GM12878 (cell line): ENCODE results near the gene CRNKL1. TPM values are rescaled to one million over a fixed set of nuclear protein-coding genes. Genes with fewer than 3 reads are reported as not detected.
A peak's percentile ranks its signal among the peaks of the same experiment; 100 is the strongest.

Experiments
- ATAC-seq: fragments of 200-7000 bp; cut with Tn5 transposase; 3 replicates; pipeline ENCODE4 v1.9.1; 2020; ENCODE audit warnings: mild to moderate bottlenecking, moderate library complexity
- BruUV-seq: library from RNA; stranded (reverse); fragments of 400-500 nt; replicated peaks from 2 replicates; lab custom pipeline; 2021; lab: Mats Ljungman, UMichigan
- CTCF ChIA-PET: fragments of 300-600 bp; sonication (Branson Sonifier 250); formaldehyde crosslinking; extraction: SDS; loops from one replicate; lab custom pipeline; 2021; ENCODE audit warnings: inconsistent platforms; lab: Yijun Ruan, JAX
- POLR2A ChIA-PET: fragments of 350-600 bp; formaldehyde crosslinking; extraction: SDS; loops from one replicate; lab custom pipeline; 2021; ENCODE audit warnings: inconsistent platforms; lab: Charles Lee
- RAD21 ChIA-PET: fragments of 300-600 bp; sonication (Branson Sonifier 250); formaldehyde crosslinking; loops from one replicate; lab custom pipeline; 2023; ENCODE audit warnings: antibody characterized with exemption; ENCODE audit not compliant: unreplicated experiment; lab: Charles Lee
- SMC1A ChIA-PET: fragments of 300-600 bp; sonication (Branson Sonifier 250); formaldehyde crosslinking; loops from one replicate; lab custom pipeline; 2023; ENCODE audit not compliant: unreplicated experiment, uncharacterized antibody; lab: Charles Lee
- DNase-seq: peaks from one replicate; pipeline ENCODE4 v3.0.0-alpha.2; 2011; ENCODE audit warnings: low read depth, low spot score
- FAIRE-seq: peaks from 3 replicates; lab custom pipeline; 2011; peaks lifted over from hg19 to GRCh38; lab: Jason Lieb, UNC
- H2AFZ ChIP-seq: 2 replicates; pipeline ENCODE4 v1.6.0; 2011; ENCODE audit warnings: low read depth, low read length, control low read depth; ENCODE audit not compliant: control insufficient read depth
- H3K27ac ChIP-seq: 2 replicates; pipeline ENCODE4 v1.5.1; 2011; ENCODE audit warnings: control low read depth; ENCODE audit not compliant: control insufficient read depth, insufficient read depth
- H3K27me3 ChIP-seq, 2 experiments: replicated peaks in 1 of 2; 2 replicates each; pipeline versions ENCODE4 v1.6.0 to v1.6.1; 2011; ENCODE audit warnings: low read length in 1 of 2; ENCODE audit not compliant: control insufficient read depth in 2 of 2, insufficient read depth in 2 of 2
- H3K36me3 ChIP-seq, 2 experiments: 2 replicates each; pipeline ENCODE4 v1.5.1; 2011; ENCODE audit warnings: low read length in 1 of 2; ENCODE audit not compliant: control insufficient read depth in 2 of 2, insufficient read depth in 2 of 2
- H3K4me1 ChIP-seq: 2 replicates; pipeline ENCODE4 v1.6.1; 2011; ENCODE audit warnings: mild to moderate bottlenecking, low read length, moderate library complexity, mixed read lengths; ENCODE audit not compliant: control insufficient read depth, insufficient read depth
- H3K4me2 ChIP-seq: 2 replicates; pipeline ENCODE4 v1.6.0; 2011; ENCODE audit warnings: control low read depth; ENCODE audit not compliant: control insufficient read depth, insufficient read depth
- H3K4me3 ChIP-seq: fragments of 200-600 bp; sonication (generic); 2 replicates; pipeline ENCODE4 v1.5.1; 2016
- H3K79me2 ChIP-seq: 2 replicates; pipeline ENCODE4 v1.6.0; 2011; ENCODE audit warnings: low read length; ENCODE audit not compliant: control insufficient read depth, insufficient read depth
- H3K9ac ChIP-seq: 2 replicates; pipeline ENCODE4 v1.8.0; 2011; ENCODE audit warnings: low read length, control low read depth, mixed read lengths; ENCODE audit not compliant: control insufficient read depth, insufficient read depth
- H3K9me3 ChIP-seq: replicated peaks from 3 replicates; pipeline ENCODE4 v1.5.1; 2011; ENCODE audit warnings: mild to moderate bottlenecking, low read length; ENCODE audit not compliant: control insufficient read depth, insufficient read depth
- H4K20me1 ChIP-seq: 2 replicates; pipeline ENCODE4 v1.6.0; 2011; ENCODE audit not compliant: control insufficient read depth, insufficient read depth
- EGR1 ChIP-seq, 2 experiments: IDR thresholded peaks; 1 replicate in 1 of 2; 2 replicates in 1 of 2; pipeline ENCODE4 v1.6.1; 2011 to 2012; ENCODE audit warnings: low read depth in 2 of 2, low read length in 2 of 2, borderline replicate concordance in 1 of 2, mild to moderate bottlenecking in 1 of 2, moderate library complexity in 1 of 2
- IKZF2 ChIP-seq, 2 experiments: fragments of 450-650 bp; IDR thresholded peaks; 2 replicates each; pipeline ENCODE4 v1.6.1; 2017; ENCODE audit warnings: mild to moderate bottlenecking in 2 of 2, moderate library complexity in 2 of 2
- LARP7 ChIP-seq: fragments of 450-650 bp; IDR thresholded peaks from 2 replicates; pipeline ENCODE4 v1.6.1; 2017; ENCODE audit warnings: mild to moderate bottlenecking
- NR2C2 ChIP-seq: IDR thresholded peaks from 2 replicates; pipeline ENCODE4 v1.6.1; 2011; ENCODE audit warnings: borderline replicate concordance, low read depth; ENCODE audit not compliant: control insufficient read depth, insufficient read length
- RAD21 ChIP-seq: IDR thresholded peaks from 2 replicates; pipeline ENCODE4 v1.6.1; 2011; ENCODE audit warnings: mild to moderate bottlenecking, low read depth, low read length, moderate library complexity; ENCODE audit not compliant: insufficient read depth
- RUNX3 ChIP-seq: IDR thresholded peaks from 2 replicates; pipeline ENCODE4 v1.6.1; 2012; ENCODE audit warnings: low read length, inconsistent platforms
- SMARCA5 ChIP-seq: fragments of 450-650 bp; IDR thresholded peaks from 2 replicates; pipeline ENCODE4 v1.6.1; 2017; ENCODE audit warnings: mild to moderate bottlenecking
- SRF ChIP-seq, 2 experiments: IDR thresholded peaks; 2 replicates each; pipeline ENCODE4 v1.6.1; 2011; ENCODE audit warnings: low read depth in 2 of 2, low read length in 2 of 2, mild to moderate bottlenecking in 1 of 2, moderate library complexity in 1 of 2
- STAT3 ChIP-seq: IDR thresholded peaks from 2 replicates; pipeline ENCODE4 v1.6.1; 2011; ENCODE audit warnings: low read depth, low read length, improper control_type of control experiment
- SUPT20H ChIP-seq: IDR thresholded peaks from 2 replicates; pipeline ENCODE4 v1.6.1; 2011; ENCODE audit warnings: low read depth, mild to moderate bottlenecking, low read length, moderate library complexity, borderline replicate concordance; ENCODE audit not compliant: control insufficient read depth
- TBL1XR1 ChIP-seq: IDR thresholded peaks from 2 replicates; pipeline ENCODE4 v1.6.1; 2012; ENCODE audit warnings: low read depth, low read length, improper control_type of control experiment
- TCF12 ChIP-seq: IDR thresholded peaks from 2 replicates; pipeline ENCODE4 v1.6.1; 2011; ENCODE audit warnings: low read depth, mild to moderate bottlenecking, low read length
- ZNF24 ChIP-seq: fragments of 450-650 bp; IDR thresholded peaks from 2 replicates; pipeline ENCODE4 v1.6.1; 2017; ENCODE audit warnings: antibody characterized with exemption, mild to moderate bottlenecking
- ZNF384 ChIP-seq: IDR thresholded peaks from 2 replicates; pipeline ENCODE4 v1.6.1; 2012; ENCODE audit warnings: low read depth, mild to moderate bottlenecking, low read length, improper control_type of control experiment, borderline replicate concordance
- in situ Hi-C: fragments of 300-500 bp; cut with MboI; formaldehyde crosslinking; loops from 9 replicates; pipeline ENCODE4 v1.14.3; 2018; ENCODE audit warnings: mixed read lengths
- intact Hi-C: fragments of 100-400 bp; cut with micrococcal nuclease; formaldehyde crosslinking; loops from one replicate; pipeline ENCODE4 v1.14.2; 2022; ENCODE audit not compliant: unreplicated experiment
- polyA plus RNA-seq, 11 experiments: library from polyadenylated mRNA; depleted of rRNA in 4 of 11; unstranded in 6 of 11; stranded (reverse) in 5 of 11; fragments of >200 nt; fragmentation: Nextera tagmentation in 4 of 11; fragmentation: Illumina TruSeq in 1 of 11; extraction: Ambion mirVana in 4 of 11; extraction: Trizol in 1 of 11; gene quantifications; 1 replicate in 1 of 11; 2 replicates in 10 of 11; pipeline versions ENCODE4 v1.2.1 to v1.2.3, GENCODE V29; 2011 to 2016; ENCODE audit warnings: inconsistent platforms in 2 of 11, missing spikeins in 2 of 11, low read depth in 1 of 11
- total RNA-seq, 4 experiments: library from RNA; depleted of rRNA in 3 of 4; stranded (reverse); fragments of >200 nt in 3 of 4; fragmentation: Illumina TruSeq in 1 of 4; extraction: Trizol in 1 of 4; gene quantifications; 2 replicates each; pipeline versions ENCODE4 v1.2.1 to v1.2.3, GENCODE V29; 2013 to 2021
- TF ChIP-seq, protein P1 (sequence below): fragments of 450-650 bp; formaldehyde crosslinking; IDR thresholded peaks from 2 replicates; pipeline ENCODE4 v1.4.0; 2020; ENCODE audit warnings: mild to moderate bottlenecking, moderate library complexity
- TF ChIP-seq, protein P2 (sequence below): fragments of 450-650 bp; IDR thresholded peaks from 2 replicates; pipeline ENCODE4 v1.6.1; 2017; ENCODE audit warnings: mild to moderate bottlenecking

CRNKL1 gene
- total and polyA plus RNA-seq, 10 of the 15 experiments (the other 5 are each of a cell fraction or from before 2014, with no cell fraction given): 9.5 to 28.4 (median 17.5) TPM

DNA sequence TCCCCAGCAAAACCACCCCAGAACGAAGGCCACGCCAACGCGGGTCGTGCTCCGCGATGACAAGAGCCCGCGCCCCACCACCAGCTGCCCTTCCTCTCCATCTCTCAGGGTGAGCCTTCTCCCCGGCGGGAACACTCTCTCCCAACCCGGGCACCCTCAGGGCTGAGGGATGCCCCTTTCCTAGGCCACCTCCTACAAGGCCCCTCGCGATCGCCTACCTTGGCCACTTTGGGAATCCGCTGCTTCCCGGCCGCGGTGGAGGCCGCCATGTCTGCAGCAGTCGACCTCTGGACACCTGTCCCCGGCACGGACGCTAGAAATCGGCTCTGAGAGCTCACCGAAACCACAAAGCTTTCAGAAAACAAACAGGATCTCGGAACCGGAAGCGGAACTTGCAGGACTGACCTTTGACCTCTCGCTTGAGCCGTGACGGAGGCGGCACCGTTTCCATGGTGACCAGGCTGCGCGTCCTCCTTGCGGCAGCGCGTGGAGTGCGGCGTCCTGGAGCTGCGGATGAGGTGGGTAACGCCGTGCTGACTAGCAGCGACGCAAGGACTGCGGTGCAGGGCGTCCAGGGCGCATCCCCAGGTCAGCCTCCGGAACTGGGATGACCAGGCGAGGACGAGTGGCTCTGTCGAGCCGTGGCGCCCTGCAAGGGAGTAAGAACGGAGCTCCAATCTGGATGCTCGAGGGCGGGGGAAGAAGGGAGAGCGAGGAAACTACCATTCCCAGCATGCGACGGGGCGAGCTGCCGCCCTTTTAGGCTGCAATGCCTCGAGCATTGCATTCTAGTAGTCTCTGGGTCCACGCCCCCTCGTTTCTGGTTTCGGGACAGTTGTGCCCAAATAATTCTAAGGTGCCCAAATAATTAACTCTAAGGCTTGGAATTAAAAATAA lies at the start of gene CRNKL1, which contains the start of gene CFAP61 (continued):
- peak in 1 of 2 experiments; percentile 40; a peak in 1 of 4 replicates for TF ChIP-seq SRF (IDR thresholded peaks at IDR 0.05; ENCODE audit: low read depth in 2 of 2, low read length in 2 of 2)
- no peak for TF ChIP-seq SUPT20H
- TF ChIP-seq ZNF24: no peak
- TF ChIP-seq IKZF2 (IDR thresholded peaks at IDR 0.05): peak in 1 of 2 experiments; percentile 31; a peak in 1 of 4 replicates
- TF ChIP-seq, protein P1, sequence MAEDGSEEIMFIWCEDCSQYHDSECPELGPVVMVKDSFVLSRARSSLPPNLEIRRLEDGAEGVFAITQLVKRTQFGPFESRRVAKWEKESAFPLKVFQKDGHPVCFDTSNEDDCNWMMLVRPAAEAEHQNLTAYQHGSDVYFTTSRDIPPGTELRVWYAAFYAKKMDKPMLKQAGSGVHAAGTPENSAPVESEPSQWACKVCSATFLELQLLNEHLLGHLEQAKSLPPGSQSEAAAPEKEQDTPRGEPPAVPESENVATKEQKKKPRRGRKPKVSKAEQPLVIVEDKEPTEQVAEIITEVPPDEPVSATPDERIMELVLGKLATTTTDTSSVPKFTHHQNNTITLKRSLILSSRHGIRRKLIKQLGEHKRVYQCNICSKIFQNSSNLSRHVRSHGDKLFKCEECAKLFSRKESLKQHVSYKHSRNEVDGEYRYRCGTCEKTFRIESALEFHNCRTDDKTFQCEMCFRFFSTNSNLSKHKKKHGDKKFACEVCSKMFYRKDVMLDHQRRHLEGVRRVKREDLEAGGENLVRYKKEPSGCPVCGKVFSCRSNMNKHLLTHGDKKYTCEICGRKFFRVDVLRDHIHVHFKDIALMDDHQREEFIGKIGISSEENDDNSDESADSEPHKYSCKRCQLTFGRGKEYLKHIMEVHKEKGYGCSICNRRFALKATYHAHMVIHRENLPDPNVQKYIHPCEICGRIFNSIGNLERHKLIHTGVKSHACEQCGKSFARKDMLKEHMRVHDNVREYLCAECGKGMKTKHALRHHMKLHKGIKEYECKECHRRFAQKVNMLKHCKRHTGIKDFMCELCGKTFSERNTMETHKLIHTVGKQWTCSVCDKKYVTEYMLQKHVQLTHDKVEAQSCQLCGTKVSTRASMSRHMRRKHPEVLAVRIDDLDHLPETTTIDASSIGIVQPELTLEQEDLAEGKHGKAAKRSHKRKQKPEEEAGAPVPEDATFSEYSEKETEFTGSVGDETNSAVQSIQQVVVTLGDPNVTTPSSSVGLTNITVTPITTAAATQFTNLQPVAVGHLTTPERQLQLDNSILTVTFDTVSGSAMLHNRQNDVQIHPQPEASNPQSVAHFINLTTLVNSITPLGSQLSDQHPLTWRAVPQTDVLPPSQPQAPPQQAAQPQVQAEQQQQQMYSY (CRISPR knock-in tag): no peak
- no peak for TF ChIP-seq STAT3
- 0 out of 2 replicates have a peak, but pooled peaks have one; percentile 39 for TF ChIP-seq TBL1XR1
- TF ChIP-seq LARP7: peak; percentile 53; the same call in 1 of the 2 replicates

DNA sequence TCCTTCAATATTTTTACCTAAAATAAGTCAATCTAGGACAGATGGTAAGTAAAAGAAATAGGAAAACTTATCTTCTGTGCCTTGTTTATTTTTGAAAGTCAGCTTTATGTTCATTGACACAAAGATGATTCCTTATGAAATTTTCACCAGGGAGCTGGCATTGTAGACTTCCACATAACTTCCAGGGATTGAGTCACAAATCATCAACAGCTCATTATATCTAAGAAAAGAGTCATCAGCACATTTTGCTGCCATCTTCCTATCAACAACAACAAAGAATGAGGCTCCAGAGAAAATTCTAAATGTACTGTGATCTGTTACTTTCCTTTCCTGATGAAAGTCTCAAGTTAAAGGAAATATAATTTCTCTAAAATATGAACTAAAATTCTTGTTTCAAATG lies 48.6 kb upstream of the CRNKL1 start:
- Histone ChIP-seq H4K20me1 (no peaks in the 10 kb centered on the region), H3K27ac (no peak overlapping the region), H3K9ac (no peak overlapping the region), H2AFZ (no peak overlapping the region), H3K27me3 (peaks cover 0 to 3% of the 10 kb centered on the region in 2 experiments; a peak in 1 of 4 replicates), H3K4me1 (no peaks in the 10 kb centered on the region), H3K36me3 (no peaks in the 10 kb centered on the region), H3K9me3 (no peaks in the 10 kb centered on the region), H3K4me3 (no peak overlapping the region), H3K4me2 (no peak overlapping the region), H3K79me2 (no peaks in the 10 kb centered on the region)
- in situ Hi-C loops: no loop called here
- intact Hi-C loops: no loop called here
- ChIA-PET RAD21 (no interaction called here), CTCF (interaction anchor here (1.0 to 1.5 kb wide), 2 partner anchors 12 to 137 kb away, joined by 3 to 5 read pairs; no protein-coding TSS in a partner anchor), POLR2A (no interaction called here), SMC1A (no interaction called here)
- no TSS peak for BruUV-seq
- FAIRE-seq (no peak), DNase-seq (no peak), ATAC-seq (no peak)
- TF ChIP-seq, protein P2, sequence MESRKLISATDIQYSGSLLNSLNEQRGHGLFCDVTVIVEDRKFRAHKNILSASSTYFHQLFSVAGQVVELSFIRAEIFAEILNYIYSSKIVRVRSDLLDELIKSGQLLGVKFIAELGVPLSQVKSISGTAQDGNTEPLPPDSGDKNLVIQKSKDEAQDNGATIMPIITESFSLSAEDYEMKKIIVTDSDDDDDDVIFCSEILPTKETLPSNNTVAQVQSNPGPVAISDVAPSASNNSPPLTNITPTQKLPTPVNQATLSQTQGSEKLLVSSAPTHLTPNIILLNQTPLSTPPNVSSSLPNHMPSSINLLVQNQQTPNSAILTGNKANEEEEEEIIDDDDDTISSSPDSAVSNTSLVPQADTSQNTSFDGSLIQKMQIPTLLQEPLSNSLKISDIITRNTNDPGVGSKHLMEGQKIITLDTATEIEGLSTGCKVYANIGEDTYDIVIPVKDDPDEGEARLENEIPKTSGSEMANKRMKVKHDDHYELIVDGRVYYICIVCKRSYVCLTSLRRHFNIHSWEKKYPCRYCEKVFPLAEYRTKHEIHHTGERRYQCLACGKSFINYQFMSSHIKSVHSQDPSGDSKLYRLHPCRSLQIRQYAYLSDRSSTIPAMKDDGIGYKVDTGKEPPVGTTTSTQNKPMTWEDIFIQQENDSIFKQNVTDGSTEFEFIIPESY: no peak
- TF ChIP-seq RAD21 (no peak), SMARCA5 (no peak), ZNF384 (no peak), RUNX3 (no peak), TCF12 (no peak), EGR1 (IDR thresholded peaks at IDR 0.05; ENCODE audit: borderline replicate concordance in 1 of 2, low read depth in 2 of 2, low read length in 2 of 2) (no peak), NR2C2 (no peak)
